Activated naive CD8-positive, alpha-beta T cell treated with anti-CD3 and anti-CD28 coated beads for 36 hours (primary cell): ENCODE data around the gene PRUNE2. TPM values are rescaled to one million over a fixed set of nuclear protein-coding genes. Genes with fewer than 3 reads are reported as not detected.

Source experiments
- DNase-seq: peaks from one replicate; pipeline ENCODE4 v3.0.0; 2021
- H3K27ac Mint-ChIP-seq: one replicate; pipeline ENCODE4 v1.8.0; 2022; ENCODE audit warnings: mild to moderate bottlenecking, moderate library complexity, mixed read lengths
- H3K27me3 Mint-ChIP-seq: one replicate; pipeline ENCODE4 v1.8.0; 2022; ENCODE audit warnings: mild to moderate bottlenecking, mixed read lengths
- H3K36me3 Mint-ChIP-seq: one replicate; pipeline ENCODE4 v1.8.0; 2021; ENCODE audit warnings: mild to moderate bottlenecking, mixed read lengths
- H3K4me1 Mint-ChIP-seq: one replicate; pipeline ENCODE4 v1.8.0; 2021; ENCODE audit warnings: mixed read lengths
- H3K4me3 Mint-ChIP-seq: one replicate; pipeline ENCODE4 v1.8.0; 2022; ENCODE audit warnings: mild to moderate bottlenecking, moderate library complexity, mixed read lengths
- H3K9me3 Mint-ChIP-seq: one replicate; pipeline ENCODE4 v1.8.0; 2022; ENCODE audit warnings: mixed read lengths
- total RNA-seq, 2 experiments: library from RNA; stranded (reverse); gene quantifications; one replicate each; pipeline ENCODE4 v1.2.3, GENCODE V29; 2021

PRUNE2 gene
- total RNA-seq, 2 experiments from 2014 or later: 0.35 TPM; not detected in 1

GRCh38 chr9:76730801-76731200, 175.1 kb downstream of the PRUNE2 start:
- Mint-ChIP-seq H3K27ac (no peak overlapping the region), H3K36me3 (no peaks in the 10 kb centered on the region), H3K4me1 (no peaks in the 10 kb centered on the region), H3K4me3 (no peak overlapping the region), H3K27me3 (peaks cover 7% of the 10 kb centered on the region), H3K9me3 (no peaks in the 10 kb centered on the region)
- DNase-seq: no peak

GRCh38 chr9:76729980-76730737, 175.8 kb downstream of the PRUNE2 start:
- DNase-seq: no peak
- H3K9me3 Mint-ChIP-seq: no peaks in the 10 kb centered on the region
- H3K27me3 Mint-ChIP-seq: peaks cover 12% of the 10 kb centered on the region
- H3K4me3 Mint-ChIP-seq: no peak overlapping the region
- H3K36me3 Mint-ChIP-seq: no peaks in the 10 kb centered on the region
- no peaks in the 10 kb centered on the region for H3K4me1 Mint-ChIP-seq
- no peak overlapping the region for H3K27ac Mint-ChIP-seq

- H3K4me1 Mint-ChIP-seq: no peaks in the 10 kb centered on the region
- H3K27ac Mint-ChIP-seq: no peak overlapping the region
- no peaks in the 10 kb centered on the region for H3K36me3 Mint-ChIP-seq
- no peak for DNase-seq
- no peak overlapping the region for H3K4me3 Mint-ChIP-seq
- H3K27me3 Mint-ChIP-seq: peaks cover 13% of the 10 kb centered on the region
- H3K9me3 Mint-ChIP-seq: no peaks in the 10 kb centered on the region
These were observed 176.8 kb downstream of the PRUNE2 start for GRCh38 chr9:76729116-76729515.

GRCh38 chr9:76725885-76726284, 180.0 kb downstream of the PRUNE2 start:
- Mint-ChIP-seq H3K4me3 (no peak overlapping the region), H3K27ac (no peak overlapping the region)

GRCh38 chr9:76725011-76725546, 180.8 kb downstream of the PRUNE2 start:
- no peak for DNase-seq
- H3K36me3 Mint-ChIP-seq: no peaks in the 10 kb centered on the region
- H3K9me3 Mint-ChIP-seq: no peaks in the 10 kb centered on the region
- H3K27me3 Mint-ChIP-seq: peaks cover 21% of the 10 kb centered on the region
- no peak overlapping the region for H3K4me3 Mint-ChIP-seq
- H3K4me1 Mint-ChIP-seq: no peaks in the 10 kb centered on the region
- no peak overlapping the region for H3K27ac Mint-ChIP-seq

More at GRCh38 chr9:76725885-76726284, 180.0 kb downstream of the PRUNE2 start:
- Mint-ChIP-seq H3K9me3 (no peaks in the 10 kb centered on the region), H3K36me3 (no peaks in the 10 kb centered on the region), H3K27me3 (peaks cover 21% of the 10 kb centered on the region), H3K4me1 (no peaks in the 10 kb centered on the region)
- no peak for DNase-seq

- H3K27me3 Mint-ChIP-seq: peaks cover 22% of the 10 kb centered on the region
- DNase-seq: no peak
- H3K9me3 Mint-ChIP-seq: no peaks in the 10 kb centered on the region
- no peaks in the 10 kb centered on the region for H3K4me1 Mint-ChIP-seq
- no peak overlapping the region for H3K27ac Mint-ChIP-seq
- no peaks in the 10 kb centered on the region for H3K36me3 Mint-ChIP-seq
- no peak overlapping the region for H3K4me3 Mint-ChIP-seq
These were observed 185.7 kb downstream of the PRUNE2 start for GRCh38 chr9:76720245-76720644.

- H3K4me3 Mint-ChIP-seq: no peak overlapping the region
- no peaks in the 10 kb centered on the region for H3K4me1 Mint-ChIP-seq
These were observed 187.7 kb downstream of the PRUNE2 start for GRCh38 chr9:76718166-76718565.

GRCh38 chr9:76717613-76718012, 188.3 kb downstream of the PRUNE2 start:
- Mint-ChIP-seq H3K9me3 (no peaks in the 10 kb centered on the region), H3K4me3 (no peak overlapping the region), H3K4me1 (no peaks in the 10 kb centered on the region), H3K27ac (no peak overlapping the region), H3K27me3 (peaks cover 10% of the 10 kb centered on the region), H3K36me3 (no peaks in the 10 kb centered on the region)
- DNase-seq: no peak

More at GRCh38 chr9:76718166-76718565, 187.7 kb downstream of the PRUNE2 start:
- H3K27me3 Mint-ChIP-seq: peaks cover 11% of the 10 kb centered on the region
- H3K27ac Mint-ChIP-seq: no peak overlapping the region
- no peak for DNase-seq
- H3K36me3 Mint-ChIP-seq: no peaks in the 10 kb centered on the region
- no peaks in the 10 kb centered on the region for H3K9me3 Mint-ChIP-seq

- H3K36me3 Mint-ChIP-seq: no peaks in the 10 kb centered on the region
- H3K4me3 Mint-ChIP-seq: no peak overlapping the region
- no peak overlapping the region for H3K27ac Mint-ChIP-seq
- no peaks in the 10 kb centered on the region for H3K4me1 Mint-ChIP-seq
- DNase-seq: no peak
- peaks cover 10% of the 10 kb centered on the region for H3K27me3 Mint-ChIP-seq
- H3K9me3 Mint-ChIP-seq: no peaks in the 10 kb centered on the region
These were observed 188.7 kb downstream of the PRUNE2 start for GRCh38 chr9:76717176-76717575.

GRCh38 chr9:76716085-76716672, 189.7 kb downstream of the PRUNE2 start:
- H3K27ac Mint-ChIP-seq: no peak overlapping the region
- DNase-seq: no peak

GRCh38 chr9:76713381-76713780, 192.5 kb downstream of the PRUNE2 start:
- Mint-ChIP-seq H3K4me1 (no peaks in the 10 kb centered on the region), H3K4me3 (no peak overlapping the region), H3K9me3 (no peaks in the 10 kb centered on the region), H3K27me3 (peaks cover 28% of the 10 kb centered on the region), H3K27ac (no peak overlapping the region), H3K36me3 (no peaks in the 10 kb centered on the region)
- DNase-seq: no peak

More at GRCh38 chr9:76716085-76716672, 189.7 kb downstream of the PRUNE2 start:
- no peaks in the 10 kb centered on the region for H3K9me3 Mint-ChIP-seq
- H3K36me3 Mint-ChIP-seq: no peaks in the 10 kb centered on the region
- no peak overlapping the region for H3K4me3 Mint-ChIP-seq
- H3K4me1 Mint-ChIP-seq: no peaks in the 10 kb centered on the region
- peaks cover 20% of the 10 kb centered on the region for H3K27me3 Mint-ChIP-seq

- no peak overlapping the region for H3K27ac Mint-ChIP-seq
- H3K9me3 Mint-ChIP-seq: no peaks in the 10 kb centered on the region
- no peak overlapping the region for H3K4me3 Mint-ChIP-seq
- no peak for DNase-seq
- H3K36me3 Mint-ChIP-seq: no peaks in the 10 kb centered on the region
- H3K27me3 Mint-ChIP-seq: peaks cover 47% of the 10 kb centered on the region
- peaks cover 3% of the 10 kb centered on the region for H3K4me1 Mint-ChIP-seq
These were observed 196.9 kb downstream of the PRUNE2 start for GRCh38 chr9:76709020-76709419.

- peaks cover 54% of the 10 kb centered on the region for H3K27me3 Mint-ChIP-seq
- H3K36me3 Mint-ChIP-seq: no peaks in the 10 kb centered on the region
- peaks cover 3% of the 10 kb centered on the region for H3K4me1 Mint-ChIP-seq
- no peaks in the 10 kb centered on the region for H3K9me3 Mint-ChIP-seq
- H3K4me3 Mint-ChIP-seq: no peak overlapping the region
- no peak for DNase-seq
- H3K27ac Mint-ChIP-seq: no peak overlapping the region
These were observed 198.4 kb downstream of the PRUNE2 start for GRCh38 chr9:76707510-76707909.

- Mint-ChIP-seq H3K27me3 (peaks cover 45% of the 10 kb centered on the region), H3K36me3 (no peaks in the 10 kb centered on the region), H3K4me3 (no peak overlapping the region)
These were observed 201.2 kb downstream of the PRUNE2 start for GRCh38 chr9:76704593-76705204.

GRCh38 chr9:76703270-76703669, 202.6 kb downstream of the PRUNE2 start:
- Mint-ChIP-seq H3K27ac (no peak overlapping the region), H3K4me1 (peaks cover 3% of the 10 kb centered on the region), H3K27me3 (peaks cover 34% of the 10 kb centered on the region), H3K36me3 (no peaks in the 10 kb centered on the region), H3K9me3 (no peaks in the 10 kb centered on the region), H3K4me3 (no peak overlapping the region)
- DNase-seq: no peak

More at GRCh38 chr9:76704593-76705204, 201.2 kb downstream of the PRUNE2 start:
- Mint-ChIP-seq H3K4me1 (peaks cover 3% of the 10 kb centered on the region), H3K27ac (no peak overlapping the region), H3K9me3 (no peaks in the 10 kb centered on the region)
- no peak for DNase-seq
